ENCODE results near the gene GCM1. TPM values are rescaled to one million over a fixed set of nuclear protein-coding genes. Genes with fewer than 3 reads are reported as not detected.

Gene GCM1
- total RNA-seq, 1 donor from 2014 or later = under 0.01 TPM

- DNase-seq (ENCODE audit: low spot score in 2 of 2) (no peak), FAIRE-seq (no peak)
These were observed 36.2 kb downstream of the GCM1 start for GRCh38 chr6:53112404-53112803.

GRCh38 chr6:53111865-53112264 lies 36.8 kb downstream of the GCM1 start:
- FAIRE-seq = no peak
- no peak for DNase-seq (ENCODE audit: low spot score in 2 of 2)

- FAIRE-seq (no peak), DNase-seq (ENCODE audit: low spot score in 2 of 2) (no peak)
These were observed 39.0 kb downstream of the GCM1 start for GRCh38 chr6:53109612-53110011.

- no peak for DNase-seq (ENCODE audit: low spot score in 2 of 2)
- FAIRE-seq = no peak
These were observed 41.5 kb downstream of the GCM1 start for GRCh38 chr6:53107091-53107490.

GRCh38 chr6:53104916-53105315 lies 43.7 kb downstream of the GCM1 start:
- DNase-seq (ENCODE audit: low spot score in 2 of 2) = no peak

GRCh38 chr6:53103993-53104675 lies 44.5 kb downstream of the GCM1 start:
- FAIRE-seq (no peak), DNase-seq (ENCODE audit: low spot score in 2 of 2) (no peak)

More at GRCh38 chr6:53104916-53105315, 43.7 kb downstream of the GCM1 start:
- no peak for FAIRE-seq

GRCh38 chr6:53101006-53101405 lies 47.6 kb downstream of the GCM1 start:
- FAIRE-seq (no peak), DNase-seq (ENCODE audit: low spot score in 2 of 2) (no peak)

- DNase-seq (ENCODE audit: low spot score in 2 of 2) = no peak
- FAIRE-seq = no peak
These were observed 48.1 kb downstream of the GCM1 start for GRCh38 chr6:53100561-53100960.

- DNase-seq (ENCODE audit: low spot score in 2 of 2) (no peak), FAIRE-seq (no peak)
These were observed 52.9 kb downstream of the GCM1 start for GRCh38 chr6:53095716-53096115.

GRCh38 chr6:53095270-53095669 lies 53.4 kb downstream of the GCM1 start:
- FAIRE-seq (no peak), DNase-seq (ENCODE audit: low spot score in 2 of 2) (no peak)

- no peak for FAIRE-seq
- DNase-seq (ENCODE audit: low spot score in 2 of 2) = no peak
These were observed 58.1 kb downstream of the GCM1 start for GRCh38 chr6:53090576-53090975.

GRCh38 chr6:53089948-53090347 lies 58.7 kb downstream of the GCM1 start:
- FAIRE-seq = no peak
- no peak for DNase-seq (ENCODE audit: low spot score in 2 of 2)

GRCh38 chr6:53086302-53086701 lies 62.3 kb downstream of the GCM1 start:
- DNase-seq (ENCODE audit: low spot score in 2 of 2) (no peak), FAIRE-seq (no peak)

- FAIRE-seq (no peak), DNase-seq (ENCODE audit: low spot score in 2 of 2) (no peak)
These were observed 67.8 kb downstream of the GCM1 start for GRCh38 chr6:53080813-53081212.

Small RNAs within 50 kb of the gene (small RNA-seq; reads per million reads assigned to genes)
- gene RN7SL244P (not detected), gene RNU6-464P (not detected)

Other genes starting within 250 kb of the GCM1 start
- gene GSTA3, start 239.1 kb downstream of the GCM1 start, total RNA-seq = not detected
- gene GSTA4, start 153.6 kb downstream of the GCM1 start, total RNA-seq = 119 TPM
- 22.4 TPM for gene CILK1, start 87.0 kb downstream of the GCM1 start, total RNA-seq
- 41.6 TPM for gene FBXO9, start 83.4 kb downstream of the GCM1 start, total RNA-seq
- 50.5 TPM for gene ELOVL5, start 200.1 kb upstream of the GCM1 start, total RNA-seq

All from frontal cortex (tissue), 4 donors.